Pancreas (tissue), 10 donors: ENCODE measurements around the gene COPS2. TPM values are rescaled to one million over a fixed set of nuclear protein-coding genes. Genes with fewer than 3 reads are reported as not detected.

Source experiments
- ATAC-seq, 4 donors: fragments of 200-7000 bp; cut with Tn5 transposase; one replicate each; pipeline versions ENCODE4 v1.8.0 to v1.9.1; 2020; ENCODE audit warnings: mild to moderate bottlenecking in 4 of 4, moderate library complexity in 4 of 4
- DNase-seq, 6 donors: peaks; one replicate each; pipeline ENCODE4 v3.0.0-alpha.2; 2020
- FAIRE-seq: peaks from 2 replicates; lab custom pipeline; 2012; peaks lifted over from hg19 to GRCh38; lab: Jason Lieb, UNC
- H3K27ac ChIP-seq, 4 donors: fragments of 200-600 bp; sonication (generic); 1 replicate in 3 of 4; 2 replicates in 1 of 4; pipeline versions ENCODE4 v1.5.0 to v1.8.0; 2020
- H3K27me3 ChIP-seq, 4 donors: fragments of 200-600 bp; one replicate each; pipeline ENCODE4 v1.8.0; 2021
- H3K36me3 ChIP-seq, 3 donors: fragments of 200-600 bp; sonication (generic) in 1 of 3; one replicate each; pipeline versions ENCODE4 v1.5.0 to v1.8.0; 2020 to 2021
- H3K4me1 ChIP-seq, 3 donors: fragments of 200-600 bp; one replicate each; pipeline ENCODE4 v1.8.0; 2021
- H3K4me3 ChIP-seq, 4 donors: fragments of 200-600 bp; sonication (generic) in 2 of 4; one replicate each; pipeline versions ENCODE4 v1.5.0 to v1.8.0; 2020 to 2021
- H3K9me3 ChIP-seq, 4 donors: fragments of 200-600 bp; one replicate each; pipeline ENCODE4 v1.8.0; 2021
- WGBS, 2 donors: extraction: QIAGEN DNeasy Blood & Tissue Kit; methylation state at CpG; one replicate each; pipeline ENCODE4 v1.1.7; 2013; 5-methylcytosine and 5-hydroxymethylcytosine counted together
- intact Hi-C, 3 donors: fragments of 100-400 bp; cut with DNase I; formaldehyde crosslinking; loops; one replicate each; pipeline versions ENCODE4 v1.11.1 to v1.14.2; 2022
- polyA plus RNA-seq, 2 donors: library from polyadenylated mRNA; stranded (reverse); fragments of 200-250 nt; gene quantifications; one replicate each; pipeline ENCODE4 v1.2.3, GENCODE V29; 2013
- total RNA-seq, 6 donors: library from RNA; stranded (reverse); fragmentation: NEBNext Ultra II Directional in 4 of 6; extraction: Animal tissue kit (Norgen Biotek cat#: 25700) in 4 of 6; gene quantifications; one replicate each; pipeline versions ENCODE4 v1.2.1 to v1.2.4, GENCODE V29; 2021 to 2023
- TF ChIP-seq, protein P1 (sequence below), 4 donors: fragments of 200-600 bp; sonication (generic) in 3 of 4; IDR thresholded peaks; one replicate each; pipeline versions ENCODE4 v1.5.0 to v1.8.0; 2021; ENCODE audit warnings: antibody characterized with exemption in 4 of 4
- donor health status: healthy with polysubstance abuse.
- donor health status: DM: no; HTN: no; CAD: no; lungs with moderate emphysema.
- donor health status: DM: no; HTN: no; CAD: no.
- donor health status: control.
- donor health status: control.
- donor health status: Bipolar disorder and iron deficiency.
- donor health status: DM: yes; HTN: yes; CAD: no.
- donor health status: DM: no; HTN: no; CAD: no.
- donor health status: DM: no; HTN: no; CAD: no.
- donor health status: DM: yes; HTN: yes; CAD: no.

Gene COPS2
- total and polyA plus RNA-seq, 8 donors, result 22.6 to 56.3 (median 38.6) TPM

- Histone ChIP-seq H3K27ac (no peak overlapping the region), H3K36me3 (peaks cover 0 to 24% (median 3%) of the 10 kb centered on the region in 3 donors), H3K4me1 (no peaks in the 10 kb centered on the region), H3K27me3 (no peaks in the 10 kb centered on the region), H3K4me3 (no peak overlapping the region), H3K9me3 (no peaks in the 10 kb centered on the region)
- TF ChIP-seq, protein P1, sequence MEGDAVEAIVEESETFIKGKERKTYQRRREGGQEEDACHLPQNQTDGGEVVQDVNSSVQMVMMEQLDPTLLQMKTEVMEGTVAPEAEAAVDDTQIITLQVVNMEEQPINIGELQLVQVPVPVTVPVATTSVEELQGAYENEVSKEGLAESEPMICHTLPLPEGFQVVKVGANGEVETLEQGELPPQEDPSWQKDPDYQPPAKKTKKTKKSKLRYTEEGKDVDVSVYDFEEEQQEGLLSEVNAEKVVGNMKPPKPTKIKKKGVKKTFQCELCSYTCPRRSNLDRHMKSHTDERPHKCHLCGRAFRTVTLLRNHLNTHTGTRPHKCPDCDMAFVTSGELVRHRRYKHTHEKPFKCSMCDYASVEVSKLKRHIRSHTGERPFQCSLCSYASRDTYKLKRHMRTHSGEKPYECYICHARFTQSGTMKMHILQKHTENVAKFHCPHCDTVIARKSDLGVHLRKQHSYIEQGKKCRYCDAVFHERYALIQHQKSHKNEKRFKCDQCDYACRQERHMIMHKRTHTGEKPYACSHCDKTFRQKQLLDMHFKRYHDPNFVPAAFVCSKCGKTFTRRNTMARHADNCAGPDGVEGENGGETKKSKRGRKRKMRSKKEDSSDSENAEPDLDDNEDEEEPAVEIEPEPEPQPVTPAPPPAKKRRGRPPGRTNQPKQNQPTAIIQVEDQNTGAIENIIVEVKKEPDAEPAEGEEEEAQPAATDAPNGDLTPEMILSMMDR (IDR thresholded peaks at IDR 0.05), result no peak
- 72 to 77% methylated on average over 3 of the region's 3 CpGs for WGBS, 2 donors
- ATAC-seq (no peak), DNase-seq (no peak), FAIRE-seq (no peak)
- intact Hi-C loops, result no loop called here
These were observed 19.5 kb downstream of the COPS2 start for GRCh38 chr15:49135911-49136310.

- no peak for DNase-seq
- WGBS, 2 donors, result 43 to 58% methylated on average over 2 of the region's 2 CpGs
- ATAC-seq, result no peak
- Histone ChIP-seq H3K36me3 (peaks cover 0 to 27% (median 3%) of the 10 kb centered on the region in 3 donors), H3K27me3 (no peaks in the 10 kb centered on the region), H3K27ac (no peak overlapping the region), H3K4me1 (no peaks in the 10 kb centered on the region), H3K4me3 (no peak overlapping the region), H3K9me3 (no peaks in the 10 kb centered on the region)
- TF ChIP-seq, protein P1 (IDR thresholded peaks at IDR 0.05), result no peak
- no peak for FAIRE-seq
- intact Hi-C loops, result no loop called here
These were observed 20.0 kb downstream of the COPS2 start for GRCh38 chr15:49135342-49135857.

GRCh38 chr15:49134683-49135341 is 20.6 kb downstream of the COPS2 start:
- TF ChIP-seq, protein P1 (IDR thresholded peaks at IDR 0.05), result no peak
- Histone ChIP-seq H3K4me3 (no peak overlapping the region), H3K27ac (no peak overlapping the region), H3K9me3 (no peaks in the 10 kb centered on the region), H3K36me3 (peaks cover 0 to 32% (median 3%) of the 10 kb centered on the region in 3 donors), H3K27me3 (no peaks in the 10 kb centered on the region), H3K4me1 (no peaks in the 10 kb centered on the region)
- peak; percentile 13 for FAIRE-seq
- intact Hi-C loops, result no loop called here
- ATAC-seq, result no peak
- DNase-seq, result no peak
- 85 to 90% methylated on average over 5 of the region's 5 CpGs for WGBS, 2 donors

DNA sequence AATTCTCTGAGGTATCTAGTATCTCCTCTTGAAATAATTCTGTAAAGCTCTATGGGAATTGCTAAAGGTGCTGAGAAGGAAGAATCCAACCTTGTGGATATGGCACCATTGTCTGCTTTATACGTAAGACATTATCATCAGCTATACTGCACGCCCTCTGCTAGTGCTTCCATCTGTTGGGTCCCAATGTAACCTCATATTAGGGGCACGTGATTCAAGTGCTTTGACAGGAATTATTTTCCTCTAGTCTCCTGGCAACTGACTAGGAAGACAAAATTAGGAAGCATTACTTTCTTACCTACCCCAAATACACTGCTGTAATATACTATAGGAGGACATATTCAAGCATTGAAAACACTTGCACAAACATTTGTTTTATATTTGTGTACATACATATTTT is 24.0 kb downstream of the COPS2 start:
- no peak for ATAC-seq
- Histone ChIP-seq H3K9me3 (no peaks in the 10 kb centered on the region), H3K36me3 (peaks cover 0 to 55% (median 11%) of the 10 kb centered on the region in 3 donors), H3K27me3 (no peaks in the 10 kb centered on the region), H3K27ac (no peak overlapping the region), H3K4me1 (no peaks in the 10 kb centered on the region), H3K4me3 (no peak overlapping the region)
- intact Hi-C loops, result no loop called here
- no peak for FAIRE-seq
- WGBS, 2 donors, result 73 to 87% methylated on average over 3 of the region's 3 CpGs
- TF ChIP-seq, protein P1 (IDR thresholded peaks at IDR 0.05), result no peak
- DNase-seq, result no peak

DNA sequence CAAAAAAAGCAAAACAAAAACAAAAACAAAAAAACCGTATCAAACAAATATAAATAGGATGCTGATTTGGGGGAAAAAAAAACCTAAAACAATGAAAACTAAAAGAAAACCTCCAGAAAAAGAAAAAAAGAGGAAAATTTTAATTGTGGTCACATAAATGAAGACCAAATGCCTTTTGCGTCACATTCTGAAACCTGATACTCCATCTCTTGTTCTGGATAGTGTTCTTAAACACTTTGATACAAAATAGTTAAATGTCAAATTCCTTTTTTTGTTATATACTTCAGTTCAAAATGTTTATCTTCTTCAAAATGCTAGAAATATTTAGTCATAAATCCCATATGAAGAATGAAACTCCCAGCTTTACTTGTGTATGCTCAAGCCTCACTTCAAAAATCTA is 31.0 kb downstream of the COPS2 start:
- TF ChIP-seq, protein P1 (IDR thresholded peaks at IDR 0.05), result no peak
- H3K27ac ChIP-seq, result no peak overlapping the region
- no peaks in the 10 kb centered on the region for H3K4me1 ChIP-seq
- H3K36me3 ChIP-seq, result peaks cover 0 to 25% (median 8%) of the 10 kb centered on the region in 3 donors
- no peaks in the 10 kb centered on the region for H3K27me3 ChIP-seq
- intact Hi-C loops, result no loop called here
- H3K9me3 ChIP-seq, result no peaks in the 10 kb centered on the region
- FAIRE-seq (no peak), DNase-seq (no peak), ATAC-seq (no peak)
- WGBS, 2 donors, result 65 to 69% methylated on average over 2 of the region's 2 CpGs
- H3K4me3 ChIP-seq, result no peak overlapping the region
